Measurements from ENCODE around the gene CARS2.

The CARS2 gene

GRCh38 chr13:110644892-110645521, 60.9 kb downstream of the CARS2 start:
- TF ChIP-seq CTCF (conservative IDR thresholded peaks at IDR 0.05) = no peak
- no peak for TF ChIP-seq ZFX (IDR thresholded peaks at IDR 0.05)
- no peak overlapping the region for H3K27ac ChIP-seq

GRCh38 chr13:110643768-110644421, 62.0 kb downstream of the CARS2 start:
- TF ChIP-seq ZFX (IDR thresholded peaks at IDR 0.05) = no peak
- no peak for TF ChIP-seq CTCF (conservative IDR thresholded peaks at IDR 0.05)
- H3K27ac ChIP-seq = no peak overlapping the region

DNA sequence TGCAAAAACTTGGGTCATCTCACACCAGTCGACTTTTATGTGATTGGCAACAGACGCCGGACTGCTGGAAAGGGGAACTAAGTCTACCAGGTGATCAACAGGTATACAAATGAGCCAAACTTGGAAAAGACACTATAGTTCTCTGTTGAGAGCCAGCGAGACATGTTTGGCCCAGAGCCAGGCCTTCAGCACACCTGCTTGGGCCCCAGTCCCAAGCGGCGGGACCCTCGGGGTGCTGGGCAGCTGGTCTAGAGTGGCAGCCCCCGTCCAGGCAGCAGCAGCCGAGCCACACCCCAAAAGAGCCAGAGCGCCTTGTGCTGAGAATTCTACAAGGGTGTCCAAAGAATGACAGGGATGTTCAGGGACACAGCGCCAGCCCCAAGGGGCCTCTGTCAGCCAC, 62.6 kb downstream of the CARS2 start:
- H3K27ac ChIP-seq = no peak overlapping the region
- no peak for TF ChIP-seq ZFX (IDR thresholded peaks at IDR 0.05)
- no peak for TF ChIP-seq CTCF (conservative IDR thresholded peaks at IDR 0.05)

DNA sequence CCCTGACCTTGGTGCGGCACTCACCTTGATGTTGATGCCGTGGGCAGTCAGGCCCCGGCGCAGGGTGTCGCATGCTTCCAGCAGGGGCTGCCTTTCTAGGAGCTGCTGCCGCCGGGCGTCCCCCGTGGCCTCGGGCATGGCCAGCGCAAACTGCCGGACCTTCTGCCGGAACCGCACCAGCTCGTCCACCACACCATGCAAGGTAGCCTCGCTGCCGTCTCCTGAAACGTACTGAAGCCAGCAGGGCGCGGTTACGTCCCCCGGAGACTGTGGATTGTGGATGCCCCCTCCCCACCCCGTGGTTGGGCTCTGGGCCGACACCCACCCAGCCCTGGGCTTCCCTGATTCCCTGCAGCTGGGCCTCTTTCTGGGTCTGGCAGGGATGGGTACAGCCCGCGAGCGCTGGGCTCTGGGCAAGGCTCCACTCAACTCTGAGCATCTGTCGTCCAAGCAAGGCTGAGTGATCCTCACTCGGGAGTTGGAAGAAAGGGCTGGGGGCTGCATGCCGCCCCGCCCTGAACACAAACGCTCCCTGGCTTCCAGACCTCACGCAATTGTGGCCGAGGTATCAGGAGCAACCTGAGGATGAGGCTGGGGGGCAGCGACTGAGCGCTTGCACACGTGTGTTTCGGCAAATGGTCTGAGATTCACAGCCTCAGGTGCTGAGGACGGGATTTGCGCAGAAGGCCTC, 63.5 kb downstream of the CARS2 start:
- no peak overlapping the region for H3K27ac ChIP-seq
- TF ChIP-seq CTCF (conservative IDR thresholded peaks at IDR 0.05) = no peak
- no peak for TF ChIP-seq ZFX (IDR thresholded peaks at IDR 0.05)

DNA sequence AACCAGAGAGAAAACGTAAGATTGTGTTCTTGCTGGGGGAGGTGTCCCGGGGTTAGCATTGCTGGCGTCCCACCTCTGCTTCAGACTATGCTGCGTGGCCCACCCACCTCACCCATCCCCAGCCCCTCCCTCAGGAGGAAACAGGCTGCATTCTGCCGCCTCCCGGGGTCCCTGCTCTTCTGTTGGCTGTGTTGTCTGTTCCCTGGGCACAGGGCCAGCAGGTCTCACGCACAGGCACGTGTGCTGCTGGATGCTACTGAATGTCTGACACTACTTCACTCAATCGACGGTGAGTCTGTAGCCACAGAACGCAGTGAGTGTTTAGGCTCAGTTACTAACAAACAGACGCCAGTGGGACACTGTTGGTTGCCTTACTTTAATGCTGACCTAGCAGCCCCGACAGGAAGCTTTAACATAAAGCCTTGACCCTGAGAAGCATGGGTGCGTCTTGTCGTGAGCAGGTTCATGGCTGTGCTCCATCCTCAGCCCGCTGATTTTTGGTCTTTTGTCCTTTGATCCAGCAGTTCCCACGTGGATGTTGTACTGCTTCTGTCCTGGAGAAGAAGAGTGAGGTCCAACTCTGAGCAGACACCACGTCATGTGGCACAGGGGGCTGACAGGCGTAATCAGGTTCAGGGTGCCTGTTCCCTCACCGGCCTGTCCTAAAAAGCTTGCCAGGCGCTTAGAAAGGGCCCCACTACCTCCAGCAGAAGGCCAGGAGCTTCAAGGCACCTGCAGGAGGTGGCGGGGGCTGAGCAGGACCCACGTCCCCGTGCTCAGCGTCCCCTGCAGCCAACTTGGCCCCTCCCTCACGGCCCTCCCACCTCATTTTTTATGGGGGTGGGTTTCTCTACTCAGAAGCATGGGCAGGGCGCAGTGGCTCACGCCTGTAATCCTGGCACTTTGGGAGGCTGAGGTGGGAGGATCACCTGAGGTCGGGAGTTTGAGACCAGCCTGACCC, 64.6 kb downstream of the CARS2 start:
- no peak overlapping the region for H3K27ac ChIP-seq
- TF ChIP-seq CTCF (conservative IDR thresholded peaks at IDR 0.05) = no peak

DNA sequence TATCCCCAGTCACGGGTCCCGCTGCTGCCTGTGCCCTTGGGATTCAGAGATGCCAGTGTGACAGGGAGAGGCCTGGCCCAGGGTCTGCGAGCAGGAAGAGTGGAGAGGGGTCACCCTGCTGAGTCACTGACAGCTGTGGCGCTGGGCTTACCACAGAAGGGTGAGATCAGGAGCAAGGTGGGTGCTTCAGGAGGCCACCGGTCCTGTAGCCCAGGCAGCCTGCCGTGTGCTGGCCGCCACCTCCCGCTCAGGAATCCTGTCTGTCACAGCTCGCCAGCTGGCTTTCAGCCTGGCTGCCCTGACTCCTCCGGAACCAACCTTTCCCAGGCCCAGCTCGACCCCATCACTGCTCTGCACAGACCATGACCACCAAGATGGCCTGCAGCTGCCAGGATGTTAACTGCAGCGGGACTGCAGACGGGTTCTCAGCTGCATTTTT, 65.3 kb downstream of the CARS2 start:
- no peak overlapping the region for H3K27ac ChIP-seq
- TF ChIP-seq ZFX (IDR thresholded peaks at IDR 0.05) = no peak
- no peak for TF ChIP-seq CTCF (conservative IDR thresholded peaks at IDR 0.05)

Measured in C4-2B (cell line).